ENCODE results near the gene LRRC56.

The LRRC56 gene

GRCh38 chr11:488992-489391 is 48.3 kb upstream of the LRRC56 start:
- Histone ChIP-seq H2AFZ (ENCODE audit: low read length) (no peak overlapping the region), H4K8ac (ENCODE audit: low read depth, low read length) (no peak overlapping the region), H3K18ac (ENCODE audit: low read length) (no peak overlapping the region), H3K79me1 (ENCODE audit: low read depth, low read length) (peaks cover 18% of the 10 kb centered on the region), H3K27ac (replicated peaks; ENCODE audit: low read length) (no peak overlapping the region), H2BK15ac (ENCODE audit: low read length) (no peak overlapping the region), H2BK12ac (ENCODE audit: low read length) (no peak overlapping the region), H3K9me3 (replicated peaks in 1 of 2; ENCODE audit: control insufficient read depth in 2 of 2, insufficient read depth in 1 of 2, low read depth in 1 of 2, low read length in 2 of 2) (peaks cover 0 to 2% of the 10 kb centered on the region in 2 donors), H3K23ac (ENCODE audit: low read depth, low read length, poor library complexity) (no peak overlapping the region), H3K9ac (ENCODE audit: low read depth, low read length, poor library complexity) (no peak overlapping the region), H3K4ac (ENCODE audit: low read length) (no peak overlapping the region), H3K4me2 (ENCODE audit: insufficient read depth, low read length, poor library complexity, severe bottlenecking) (no peak overlapping the region), H3K27me3 (ENCODE audit: control insufficient read depth in 3 of 3, insufficient read depth in 3 of 3, low read depth in 1 of 3, low read length in 3 of 3) (no peaks in the 10 kb centered on the region), H2BK120ac (ENCODE audit: low read depth, low read length) (no peak overlapping the region), H3K4me3 (ENCODE audit: low read length in 2 of 2) (no peak overlapping the region), H4K91ac (ENCODE audit: low read depth, low read length, poor library complexity) (no peak overlapping the region), H3K4me1 (ENCODE audit: control insufficient read depth in 2 of 2, insufficient read depth in 1 of 2, low read depth in 1 of 2, low read length in 2 of 2) (no peaks in the 10 kb centered on the region), H2AK5ac (ENCODE audit: low read depth, low read length) (no peak overlapping the region), H2BK5ac (ENCODE audit: low read length) (no peak overlapping the region), H3K36me3 (replicated peaks in 1 of 2; ENCODE audit: control insufficient read depth in 2 of 2, insufficient read depth in 2 of 2, low read length in 2 of 2) (peaks cover 14 to 34% of the 10 kb centered on the region in 2 donors), H3K14ac (ENCODE audit: low read length) (no peak overlapping the region)
- WGBS, 2 donors (ENCODE audit: extremely low coverage in 2 of 2, insufficient read length in 2 of 2, insufficient replicate concordance in 1 of 2): no CpG with 5 or more reads among the region's 19 CpGs
- no peak for DNase-seq (ENCODE audit: low spot score)

- H3K9me3 ChIP-seq (replicated peaks in 1 of 2; ENCODE audit: control insufficient read depth in 2 of 2, insufficient read depth in 1 of 2, low read depth in 1 of 2, low read length in 2 of 2): no peaks in the 10 kb centered on the region
- H2BK5ac ChIP-seq (ENCODE audit: low read length): no peak overlapping the region
- H3K9ac ChIP-seq (ENCODE audit: low read depth, low read length, poor library complexity): no peak overlapping the region
- H2AK5ac ChIP-seq (ENCODE audit: low read depth, low read length): no peak overlapping the region
- no peak overlapping the region for H4K91ac ChIP-seq (ENCODE audit: low read depth, low read length, poor library complexity)
- no peak overlapping the region for H2BK12ac ChIP-seq (ENCODE audit: low read length)
- no peak overlapping the region for H3K18ac ChIP-seq (ENCODE audit: low read length)
- H2BK15ac ChIP-seq (ENCODE audit: low read length): no peak overlapping the region
- no CpG with 5 or more reads among the region's 37 CpGs for WGBS, 2 donors (ENCODE audit: extremely low coverage in 2 of 2, insufficient read length in 2 of 2, insufficient replicate concordance in 1 of 2)
- peak overlapping the region; percentile 17 for H4K8ac ChIP-seq (ENCODE audit: low read depth, low read length)
- H3K27ac ChIP-seq (replicated peaks; ENCODE audit: low read length): no peak overlapping the region
- no peak for DNase-seq (ENCODE audit: low spot score)
- no peak overlapping the region for H3K23ac ChIP-seq (ENCODE audit: low read depth, low read length, poor library complexity)
- H3K4me1 ChIP-seq (ENCODE audit: control insufficient read depth in 2 of 2, insufficient read depth in 1 of 2, low read depth in 1 of 2, low read length in 2 of 2): no peaks in the 10 kb centered on the region
- no peak overlapping the region for H2AFZ ChIP-seq (ENCODE audit: low read length)
- H3K4me3 ChIP-seq (ENCODE audit: low read length in 2 of 2): no peak overlapping the region
- no peak overlapping the region for H3K14ac ChIP-seq (ENCODE audit: low read length)
- no peak overlapping the region for H3K4ac ChIP-seq (ENCODE audit: low read length)
- H3K79me1 ChIP-seq (ENCODE audit: low read depth, low read length): peaks cover 14% of the 10 kb centered on the region
- peaks cover 14 to 40% of the 10 kb centered on the region in 2 donors for H3K36me3 ChIP-seq (replicated peaks in 1 of 2; ENCODE audit: control insufficient read depth in 2 of 2, insufficient read depth in 2 of 2, low read length in 2 of 2)
- no peak overlapping the region for H2BK120ac ChIP-seq (ENCODE audit: low read depth, low read length)
- no peak overlapping the region for H3K4me2 ChIP-seq (ENCODE audit: insufficient read depth, low read length, poor library complexity, severe bottlenecking)
- H3K27me3 ChIP-seq (ENCODE audit: control insufficient read depth in 3 of 3, insufficient read depth in 3 of 3, low read depth in 1 of 3, low read length in 3 of 3): no peaks in the 10 kb centered on the region
Measured at GRCh38 chr11:489610-490185, 47.6 kb upstream of the LRRC56 start.

DNA sequence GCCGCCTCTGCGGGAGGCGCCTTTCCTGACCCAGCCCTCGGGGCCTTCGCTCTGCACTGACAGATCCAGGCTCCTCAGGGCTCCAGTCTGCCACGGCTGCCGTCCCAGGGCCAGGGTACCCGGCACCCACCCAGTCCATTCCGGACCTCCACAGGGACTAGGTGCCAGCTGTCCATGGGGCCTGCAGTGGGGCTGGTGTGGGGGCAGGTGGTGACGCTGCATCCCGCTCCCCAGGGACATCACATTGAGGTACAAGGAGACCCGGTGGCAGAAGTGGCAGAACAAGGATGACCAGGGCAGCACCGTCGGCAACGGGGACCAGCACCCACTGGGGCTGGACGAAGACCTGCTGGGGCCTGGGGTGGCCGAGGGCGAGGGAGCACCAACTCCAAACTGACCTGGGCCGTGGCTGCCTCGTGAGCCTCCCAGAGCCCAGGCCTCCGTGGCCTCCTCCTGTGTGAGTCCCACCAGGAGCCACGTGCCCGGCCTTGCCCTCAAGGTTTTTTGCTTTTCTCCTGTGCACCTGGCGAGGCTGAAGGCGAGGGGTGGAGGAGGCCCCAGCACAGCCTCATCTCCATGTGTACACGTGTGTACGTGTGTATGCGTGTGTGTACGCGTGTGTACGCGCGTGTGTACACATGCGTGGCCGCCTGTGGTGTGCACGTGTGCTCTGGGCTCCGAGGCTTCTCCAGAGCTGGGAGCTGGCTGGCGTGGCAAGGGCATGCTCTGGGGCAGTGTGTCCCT is 47.0 kb upstream of the LRRC56 start:
- H3K18ac ChIP-seq (ENCODE audit: low read length): no peak overlapping the region
- H3K27ac ChIP-seq (replicated peaks; ENCODE audit: low read length): no peak overlapping the region
- no peak overlapping the region for H2BK5ac ChIP-seq (ENCODE audit: low read length)
- no peak overlapping the region for H3K4me2 ChIP-seq (ENCODE audit: insufficient read depth, low read length, poor library complexity, severe bottlenecking)
- WGBS, 2 donors (ENCODE audit: extremely low coverage in 2 of 2, insufficient read length in 2 of 2, insufficient replicate concordance in 1 of 2): no CpG with 5 or more reads among the region's 38 CpGs
- H3K4me3 ChIP-seq (ENCODE audit: low read length in 2 of 2): no peak overlapping the region
- H3K79me1 ChIP-seq (ENCODE audit: low read depth, low read length): peaks cover 11% of the 10 kb centered on the region
- H4K8ac ChIP-seq (ENCODE audit: low read depth, low read length): no peak overlapping the region
- H3K9me3 ChIP-seq (replicated peaks in 1 of 2; ENCODE audit: control insufficient read depth in 2 of 2, insufficient read depth in 1 of 2, low read depth in 1 of 2, low read length in 2 of 2): no peaks in the 10 kb centered on the region
- H4K91ac ChIP-seq (ENCODE audit: low read depth, low read length, poor library complexity): peak overlapping the region; percentile 72
- H2BK120ac ChIP-seq (ENCODE audit: low read depth, low read length): no peak overlapping the region
- H3K4ac ChIP-seq (ENCODE audit: low read length): no peak overlapping the region
- no peaks in the 10 kb centered on the region for H3K27me3 ChIP-seq (ENCODE audit: control insufficient read depth in 3 of 3, insufficient read depth in 3 of 3, low read depth in 1 of 3, low read length in 3 of 3)
- H3K23ac ChIP-seq (ENCODE audit: low read depth, low read length, poor library complexity): no peak overlapping the region
- H3K14ac ChIP-seq (ENCODE audit: low read length): peak overlapping the region; percentile 56
- peak overlapping the region; percentile 60 for H3K9ac ChIP-seq (ENCODE audit: low read depth, low read length, poor library complexity)
- DNase-seq (ENCODE audit: low spot score): no peak
- H3K36me3 ChIP-seq (replicated peaks in 1 of 2; ENCODE audit: control insufficient read depth in 2 of 2, insufficient read depth in 2 of 2, low read length in 2 of 2): peaks cover 19 to 47% of the 10 kb centered on the region in 2 donors
- H2BK12ac ChIP-seq (ENCODE audit: low read length): no peak overlapping the region
- no peak overlapping the region for H2AFZ ChIP-seq (ENCODE audit: low read length)
- no peak overlapping the region for H2AK5ac ChIP-seq (ENCODE audit: low read depth, low read length)
- H3K4me1 ChIP-seq (ENCODE audit: control insufficient read depth in 2 of 2, insufficient read depth in 1 of 2, low read depth in 1 of 2, low read length in 2 of 2): no peaks in the 10 kb centered on the region
- H2BK15ac ChIP-seq (ENCODE audit: low read length): no peak overlapping the region

- no CpG with 5 or more reads among the region's 15 CpGs for WGBS, 2 donors (ENCODE audit: extremely low coverage in 2 of 2, insufficient read length in 2 of 2, insufficient replicate concordance in 1 of 2)
- Histone ChIP-seq H3K4ac (ENCODE audit: low read length) (no peak overlapping the region), H2AFZ (ENCODE audit: low read length) (no peak overlapping the region), H3K4me1 (ENCODE audit: control insufficient read depth in 2 of 2, insufficient read depth in 1 of 2, low read depth in 1 of 2, low read length in 2 of 2) (no peaks in the 10 kb centered on the region), H4K8ac (ENCODE audit: low read depth, low read length) (no peak overlapping the region), H3K4me2 (ENCODE audit: insufficient read depth, low read length, poor library complexity, severe bottlenecking) (no peak overlapping the region), H3K36me3 (replicated peaks in 1 of 2; ENCODE audit: control insufficient read depth in 2 of 2, insufficient read depth in 2 of 2, low read length in 2 of 2) (peaks cover 23 to 51% of the 10 kb centered on the region in 2 donors), H3K4me3 (ENCODE audit: low read length in 2 of 2) (no peak overlapping the region), H3K79me1 (ENCODE audit: low read depth, low read length) (peaks cover 8% of the 10 kb centered on the region), H2AK5ac (ENCODE audit: low read depth, low read length) (no peak overlapping the region), H2BK120ac (ENCODE audit: low read depth, low read length) (no peak overlapping the region), H3K18ac (ENCODE audit: low read length) (no peak overlapping the region), H2BK15ac (ENCODE audit: low read length) (no peak overlapping the region), H3K23ac (ENCODE audit: low read depth, low read length, poor library complexity) (no peak overlapping the region), H4K91ac (ENCODE audit: low read depth, low read length, poor library complexity) (no peak overlapping the region), H3K9ac (ENCODE audit: low read depth, low read length, poor library complexity) (peak overlapping the region; percentile 60), H3K14ac (ENCODE audit: low read length) (no peak overlapping the region), H3K9me3 (replicated peaks in 1 of 2; ENCODE audit: control insufficient read depth in 2 of 2, insufficient read depth in 1 of 2, low read depth in 1 of 2, low read length in 2 of 2) (no peaks in the 10 kb centered on the region), H2BK5ac (ENCODE audit: low read length) (no peak overlapping the region), H3K27ac (replicated peaks; ENCODE audit: low read length) (no peak overlapping the region), H3K27me3 (ENCODE audit: control insufficient read depth in 3 of 3, insufficient read depth in 3 of 3, low read depth in 1 of 3, low read length in 3 of 3) (no peaks in the 10 kb centered on the region), H2BK12ac (ENCODE audit: low read length) (no peak overlapping the region)
- DNase-seq (ENCODE audit: low spot score): no peak
Measured at GRCh38 chr11:490930-491260, 46.4 kb upstream of the LRRC56 start.

All from neuronal stem cell (in vitro differentiated cells).